ENCODE data around the gene IL1RL1.

The IL1RL1 gene

GRCh38 chr2:102310964-102311640 lies at the start of gene IL1RL1:
Gene IL1RL1, plus strand, starts transcription at chr2:102311563. Its CDS starts 26,702 bp downstream, at chr2:102338265.
- Histone ChIP-seq H3K27ac (ENCODE audit: low read length) (no peak within 1 kb of the TSS), H3K27me3 (ENCODE audit: insufficient read depth, low read length) (no peaks in the 10 kb centered on the region), H3K9ac (ENCODE audit: low read depth, low read length) (no peak within 1 kb of the TSS), H3K4me3 (ENCODE audit: low read length) (no peak within 1 kb of the TSS), H3K9me3 (ENCODE audit: insufficient read depth, low read depth, low read length) (peaks cover 4% of the 10 kb centered on the region; the same call in 1 of the 2 replicates), H3K36me3 (ENCODE audit: insufficient read depth, low read depth, low read length) (no peaks in the 10 kb centered on the region), H3K4me1 (ENCODE audit: insufficient read depth, low read length) (no peaks in the 10 kb centered on the region)

DNA sequence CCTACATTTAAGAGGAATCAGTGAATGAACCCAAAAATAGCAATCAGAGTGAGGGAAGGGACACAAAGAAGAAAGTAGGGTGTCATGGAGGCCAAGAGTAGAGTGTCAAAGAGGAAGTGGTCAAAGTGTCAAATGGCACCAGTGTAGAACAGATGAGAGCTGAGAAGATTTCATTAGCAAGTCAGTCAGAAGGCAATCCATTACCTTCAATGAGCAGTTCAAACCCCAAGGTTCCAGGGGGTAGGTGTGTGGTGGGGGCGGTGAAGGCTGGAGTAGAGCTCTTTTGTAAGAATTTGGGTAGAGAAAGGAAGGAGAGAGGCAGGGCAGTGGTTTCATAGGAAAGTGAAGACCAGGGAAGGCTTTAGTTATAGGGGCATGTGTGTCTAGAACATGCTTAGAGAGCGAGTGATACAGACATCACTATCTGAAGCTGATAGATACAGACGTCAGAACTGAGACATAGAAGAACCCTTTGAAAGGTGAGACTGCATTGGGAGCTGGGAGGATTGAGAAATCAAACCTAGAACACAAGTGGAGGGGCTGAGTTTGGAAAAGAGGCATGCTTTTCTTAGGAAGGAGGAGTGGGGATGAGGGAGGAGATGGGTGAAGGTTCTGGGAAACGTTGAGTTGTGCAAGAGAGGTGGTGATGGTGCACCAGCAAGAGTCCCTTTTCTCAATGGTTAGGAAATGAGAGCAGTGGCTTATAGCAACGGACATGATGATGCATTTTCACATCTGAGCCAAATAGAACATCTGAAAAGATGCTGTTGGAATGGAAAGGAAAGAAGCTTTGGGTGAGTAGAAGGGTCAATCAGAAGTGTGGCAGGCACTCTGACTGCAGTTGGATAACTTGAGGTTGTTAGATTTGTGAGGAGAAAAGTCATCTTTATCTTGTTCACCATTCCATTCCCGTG lies 48.9 kb upstream of the IL1RL1 start:
- no peak overlapping the region for H3K4me3 ChIP-seq (ENCODE audit: low read length)
- H3K9me3 ChIP-seq (ENCODE audit: insufficient read depth, low read depth, low read length): no peaks in the 10 kb centered on the region
- H3K27ac ChIP-seq (ENCODE audit: low read length): no peak overlapping the region
- H3K4me1 ChIP-seq (ENCODE audit: insufficient read depth, low read length): no peaks in the 10 kb centered on the region
- H3K27me3 ChIP-seq (ENCODE audit: insufficient read depth, low read length): no peaks in the 10 kb centered on the region
- no peaks in the 10 kb centered on the region for H3K36me3 ChIP-seq (ENCODE audit: insufficient read depth, low read depth, low read length)
- no peak overlapping the region for H3K9ac ChIP-seq (ENCODE audit: low read depth, low read length)

DNA sequence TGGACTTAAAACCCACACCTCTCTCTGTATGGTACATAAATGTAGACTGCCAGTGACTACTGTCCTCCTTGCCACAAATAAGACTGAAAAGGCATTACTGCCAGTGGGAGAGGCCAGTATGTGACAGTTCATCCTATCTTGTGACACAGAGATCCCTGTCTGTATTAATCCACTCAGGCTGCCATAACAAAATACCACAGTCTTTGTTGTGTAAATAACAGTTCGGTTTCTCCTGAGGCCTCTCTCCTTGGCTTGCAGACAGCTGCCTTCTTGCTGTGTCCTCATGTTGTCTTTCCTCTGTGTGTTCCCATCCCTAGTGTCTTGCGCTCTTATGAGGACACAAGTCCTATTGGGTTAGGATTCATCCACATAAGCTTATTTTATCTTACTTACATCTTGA lies 46.4 kb upstream of the IL1RL1 start:
- no peak overlapping the region for H3K9ac ChIP-seq (ENCODE audit: low read depth, low read length)

GRCh38 chr2:102266204-102266603 lies 45.2 kb upstream of the IL1RL1 start:
- no peaks in the 10 kb centered on the region for H3K36me3 ChIP-seq (ENCODE audit: insufficient read depth, low read depth, low read length)
- H3K27ac ChIP-seq (ENCODE audit: low read length): no peak overlapping the region
- H3K9me3 ChIP-seq (ENCODE audit: insufficient read depth, low read depth, low read length): no peaks in the 10 kb centered on the region
- no peak overlapping the region for H3K4me3 ChIP-seq (ENCODE audit: low read length)
- no peak overlapping the region for H3K9ac ChIP-seq (ENCODE audit: low read depth, low read length)
- H3K4me1 ChIP-seq (ENCODE audit: insufficient read depth, low read length): no peaks in the 10 kb centered on the region; the same call in 1 of the 2 replicates
- no peaks in the 10 kb centered on the region for H3K27me3 ChIP-seq (ENCODE audit: insufficient read depth, low read length)

More for the DNA sequence above, 46.4 kb upstream of the IL1RL1 start:
- Histone ChIP-seq H3K27me3 (ENCODE audit: insufficient read depth, low read length) (no peaks in the 10 kb centered on the region), H3K9me3 (ENCODE audit: insufficient read depth, low read depth, low read length) (no peaks in the 10 kb centered on the region), H3K27ac (ENCODE audit: low read length) (no peak overlapping the region), H3K4me3 (ENCODE audit: low read length) (no peak overlapping the region), H3K36me3 (ENCODE audit: insufficient read depth, low read depth, low read length) (no peaks in the 10 kb centered on the region), H3K4me1 (ENCODE audit: insufficient read depth, low read length) (no peaks in the 10 kb centered on the region; the same call in 1 of the 2 replicates)

GRCh38 chr2:102267774-102268173 lies 43.6 kb upstream of the IL1RL1 start:
- Histone ChIP-seq H3K4me3 (ENCODE audit: low read length) (no peak overlapping the region), H3K36me3 (ENCODE audit: insufficient read depth, low read depth, low read length) (no peaks in the 10 kb centered on the region), H3K4me1 (ENCODE audit: insufficient read depth, low read length) (no peaks in the 10 kb centered on the region; the same call in 1 of the 2 replicates), H3K27me3 (ENCODE audit: insufficient read depth, low read length) (no peaks in the 10 kb centered on the region), H3K27ac (ENCODE audit: low read length) (no peak overlapping the region), H3K9me3 (ENCODE audit: insufficient read depth, low read depth, low read length) (no peaks in the 10 kb centered on the region), H3K9ac (ENCODE audit: low read depth, low read length) (no peak overlapping the region)

- Histone ChIP-seq H3K36me3 (ENCODE audit: insufficient read depth, low read depth, low read length) (no peaks in the 10 kb centered on the region), H3K27me3 (ENCODE audit: insufficient read depth, low read length) (no peaks in the 10 kb centered on the region), H3K4me1 (ENCODE audit: insufficient read depth, low read length) (no peaks in the 10 kb centered on the region; the same call in 1 of the 2 replicates), H3K4me3 (ENCODE audit: low read length) (no peak overlapping the region), H3K9me3 (ENCODE audit: insufficient read depth, low read depth, low read length) (no peaks in the 10 kb centered on the region), H3K27ac (ENCODE audit: low read length) (no peak overlapping the region), H3K9ac (ENCODE audit: low read depth, low read length) (no peak overlapping the region)
These were observed 42.7 kb upstream of the IL1RL1 start for GRCh38 chr2:102268510-102269199.

- Histone ChIP-seq H3K27ac (ENCODE audit: low read length) (no peak overlapping the region), H3K9ac (ENCODE audit: low read depth, low read length) (no peak overlapping the region), H3K9me3 (ENCODE audit: insufficient read depth, low read depth, low read length) (no peaks in the 10 kb centered on the region), H3K4me1 (ENCODE audit: insufficient read depth, low read length) (no peaks in the 10 kb centered on the region; the same call in 1 of the 2 replicates), H3K4me3 (ENCODE audit: low read length) (no peak overlapping the region), H3K27me3 (ENCODE audit: insufficient read depth, low read length) (no peaks in the 10 kb centered on the region), H3K36me3 (ENCODE audit: insufficient read depth, low read depth, low read length) (no peaks in the 10 kb centered on the region)
These were observed 42.2 kb upstream of the IL1RL1 start for GRCh38 chr2:102269200-102269524.

DNA sequence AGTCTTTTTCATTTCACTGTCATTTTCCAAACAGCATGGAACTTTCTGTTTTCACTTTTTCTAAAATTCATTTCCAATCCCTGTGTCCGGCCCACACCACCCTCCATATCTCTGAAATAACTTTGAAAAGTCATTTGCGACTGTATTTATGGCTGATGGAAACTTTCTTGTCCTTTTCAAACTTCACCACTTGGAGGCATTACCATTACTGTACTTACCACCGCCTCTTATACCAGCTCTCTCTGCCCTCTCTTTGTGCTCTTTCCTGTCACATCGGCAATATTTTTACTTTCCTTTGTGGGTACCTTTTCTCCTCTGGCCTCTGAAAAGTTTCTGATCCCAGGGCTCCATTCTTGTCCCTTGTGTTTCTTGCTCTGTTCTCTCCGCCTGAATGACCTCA lies 39.5 kb upstream of the IL1RL1 start:
- H3K4me1 ChIP-seq (ENCODE audit: insufficient read depth, low read length): no peaks in the 10 kb centered on the region; the same call in 1 of the 2 replicates
- peaks cover 5% of the 10 kb centered on the region; the same call in 1 of the 2 replicates for H3K9me3 ChIP-seq (ENCODE audit: insufficient read depth, low read depth, low read length)
- no peaks in the 10 kb centered on the region for H3K36me3 ChIP-seq (ENCODE audit: insufficient read depth, low read depth, low read length)
- no peak overlapping the region for H3K9ac ChIP-seq (ENCODE audit: low read depth, low read length)
- no peak overlapping the region for H3K4me3 ChIP-seq (ENCODE audit: low read length)
- no peak overlapping the region for H3K27ac ChIP-seq (ENCODE audit: low read length)
- H3K27me3 ChIP-seq (ENCODE audit: insufficient read depth, low read length): no peaks in the 10 kb centered on the region

DNA sequence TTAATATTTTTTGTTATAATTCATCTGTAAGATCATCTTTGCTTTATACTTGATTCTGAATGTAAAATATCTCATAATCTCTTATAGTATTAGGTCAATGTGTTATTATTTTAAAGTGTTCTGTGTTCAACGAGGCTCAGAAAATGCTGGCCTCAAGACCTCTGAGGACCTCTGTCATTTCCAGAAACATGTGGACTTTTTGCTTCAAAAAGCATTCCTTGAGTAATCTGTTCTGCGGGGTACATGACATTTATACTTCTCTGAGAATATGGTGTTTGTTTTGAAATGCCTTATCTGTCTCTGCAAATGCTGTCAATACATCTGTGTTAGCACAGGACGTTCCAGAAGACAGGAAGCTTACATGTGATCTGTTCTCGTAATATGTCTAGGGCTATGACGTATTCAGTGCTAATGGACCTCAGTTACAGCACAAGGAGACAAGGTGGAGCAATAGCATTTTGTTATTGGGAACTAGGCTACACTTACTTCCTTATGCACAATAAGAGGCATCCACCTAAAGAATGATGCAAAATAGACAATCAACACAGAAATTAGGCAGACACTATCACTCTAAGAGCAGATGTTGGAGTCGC lies 37.6 kb upstream of the IL1RL1 start:
- Histone ChIP-seq H3K4me1 (ENCODE audit: insufficient read depth, low read length) (no peaks in the 10 kb centered on the region; the same call in 1 of the 2 replicates), H3K27ac (ENCODE audit: low read length) (no peak overlapping the region), H3K27me3 (ENCODE audit: insufficient read depth, low read length) (no peaks in the 10 kb centered on the region), H3K36me3 (ENCODE audit: insufficient read depth, low read depth, low read length) (no peaks in the 10 kb centered on the region), H3K9ac (ENCODE audit: low read depth, low read length) (no peak overlapping the region), H3K4me3 (ENCODE audit: low read length) (no peak overlapping the region), H3K9me3 (ENCODE audit: insufficient read depth, low read depth, low read length) (peaks cover 5% of the 10 kb centered on the region; the same call in 1 of the 2 replicates)

DNA sequence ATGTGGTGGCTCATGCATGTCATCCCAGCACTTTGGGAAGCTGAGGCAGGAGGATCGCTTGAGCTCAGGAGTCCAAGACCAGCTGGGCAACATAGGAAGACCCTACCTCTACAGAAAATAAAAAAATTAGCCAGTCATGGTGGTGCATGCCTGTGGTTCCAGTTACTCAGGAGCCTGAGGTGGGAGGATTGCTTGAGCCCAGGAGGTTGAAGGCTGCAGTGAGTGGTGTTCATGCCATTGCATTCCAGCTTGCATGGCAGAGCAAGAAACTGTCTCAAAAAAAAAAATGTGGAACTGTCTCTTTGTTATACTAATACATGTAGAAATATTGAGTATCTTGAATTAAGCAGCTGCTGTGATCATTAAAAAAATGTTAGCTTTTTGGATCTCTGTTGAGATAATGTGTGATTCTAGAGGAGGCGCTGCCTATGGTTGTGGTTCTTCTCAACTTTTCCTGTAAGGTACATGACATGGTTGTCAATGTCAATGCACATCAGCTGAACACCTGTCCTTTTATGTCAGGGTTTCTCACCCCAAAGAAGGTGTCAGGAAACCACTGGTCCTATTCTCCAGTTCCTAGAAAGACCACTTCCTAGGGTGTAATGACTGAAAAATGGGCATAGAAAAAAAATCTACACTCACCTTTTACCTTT lies 34.7 kb upstream of the IL1RL1 start:
- Histone ChIP-seq H3K27me3 (ENCODE audit: insufficient read depth, low read length) (no peaks in the 10 kb centered on the region), H3K36me3 (ENCODE audit: insufficient read depth, low read depth, low read length) (no peaks in the 10 kb centered on the region), H3K27ac (ENCODE audit: low read length) (no peak overlapping the region), H3K4me1 (ENCODE audit: insufficient read depth, low read length) (no peaks in the 10 kb centered on the region), H3K4me3 (ENCODE audit: low read length) (no peak overlapping the region), H3K9ac (ENCODE audit: low read depth, low read length) (no peak overlapping the region), H3K9me3 (ENCODE audit: insufficient read depth, low read depth, low read length) (peaks cover 5% of the 10 kb centered on the region; the same call in 1 of the 2 replicates)

DNA sequence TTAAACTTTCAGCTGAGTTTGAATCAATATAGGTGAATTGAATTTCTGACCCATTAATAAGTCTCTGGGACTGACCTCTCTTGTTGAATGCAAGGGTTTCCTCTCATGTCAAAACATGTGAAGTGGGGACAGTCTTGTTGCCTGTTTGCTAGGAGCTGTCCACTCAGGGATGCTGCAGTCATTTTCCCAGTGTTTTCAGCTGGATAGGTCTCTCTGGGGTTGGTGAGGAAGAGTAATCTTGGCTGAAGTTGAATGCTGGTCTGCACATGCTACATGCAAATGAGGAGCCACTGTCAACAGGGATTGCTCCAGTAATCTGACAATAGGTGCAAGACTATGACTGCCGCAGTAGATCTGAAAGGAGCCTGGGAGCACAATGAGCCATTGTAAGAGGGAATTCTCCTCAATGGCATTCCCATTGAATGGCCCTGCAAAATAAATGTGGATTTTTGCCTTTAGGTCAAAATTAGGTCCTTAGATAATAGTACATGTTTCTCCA lies 34.1 kb upstream of the IL1RL1 start:
- Histone ChIP-seq H3K4me3 (ENCODE audit: low read length) (no peak overlapping the region), H3K9me3 (ENCODE audit: insufficient read depth, low read depth, low read length) (peaks cover 5% of the 10 kb centered on the region; the same call in 1 of the 2 replicates), H3K36me3 (ENCODE audit: insufficient read depth, low read depth, low read length) (no peaks in the 10 kb centered on the region), H3K9ac (ENCODE audit: low read depth, low read length) (no peak overlapping the region), H3K27me3 (ENCODE audit: insufficient read depth, low read length) (no peaks in the 10 kb centered on the region), H3K27ac (ENCODE audit: low read length) (no peak overlapping the region), H3K4me1 (ENCODE audit: insufficient read depth, low read length) (no peaks in the 10 kb centered on the region)

All from iPS-20b (cell line).